GM12873 (cell line): ENCODE data around the gene ICOSLG.

Experiments
- TF ChIP-seq, protein P1 (sequence below): IDR thresholded peaks from 2 replicates; pipeline ENCODE4 v1.5.1; 2012; ENCODE audit warnings: low read depth, mild to moderate bottlenecking, moderate library complexity, low read length, control low read depth; ENCODE audit not compliant: insufficient read depth; ENCODE audit errors: missing control alignments

ICOSLG gene

DNA sequence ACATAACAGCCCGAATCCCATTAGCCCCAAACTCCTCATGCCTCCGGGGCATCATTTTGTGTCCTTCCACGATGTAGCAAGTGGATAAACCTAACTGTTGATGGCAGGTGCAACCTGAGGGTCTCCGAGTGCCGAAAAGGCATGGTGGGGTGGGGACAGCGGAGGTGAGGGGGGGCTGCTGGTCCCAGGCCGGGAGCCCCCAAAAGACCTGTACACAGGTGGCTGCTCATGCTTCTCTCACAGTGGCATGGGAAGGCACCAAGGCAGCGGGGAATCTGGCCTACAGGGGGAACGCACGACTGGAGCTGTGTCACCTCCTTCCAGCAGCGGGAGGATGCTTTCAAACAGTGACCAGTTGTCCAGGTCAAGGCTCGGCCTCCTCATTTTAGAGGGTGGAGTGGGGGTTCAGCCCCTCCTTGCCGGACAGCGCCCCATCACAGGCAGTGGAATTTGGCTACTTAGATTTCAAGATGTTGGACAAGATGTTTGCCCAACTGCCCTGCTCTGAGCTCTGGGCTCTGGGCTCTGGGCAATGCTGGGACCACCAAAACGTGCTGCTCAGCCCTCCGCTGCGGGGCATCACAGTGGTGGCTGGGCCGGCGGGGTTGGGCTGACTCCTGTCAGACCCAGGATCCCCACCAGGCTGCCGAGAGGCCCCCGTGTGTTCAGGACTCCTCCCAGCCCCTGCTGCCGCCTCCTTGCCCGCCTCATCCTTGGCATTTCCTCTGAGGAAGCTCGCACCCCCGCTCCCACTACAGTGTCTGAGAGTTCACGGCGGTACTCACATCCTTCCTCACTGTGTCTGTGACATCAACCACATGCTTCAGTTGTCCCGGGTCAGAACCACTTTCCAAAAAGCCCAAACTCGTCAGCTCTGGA is 13.3 kb upstream of the ICOSLG start:
- TF ChIP-seq, protein P1, sequence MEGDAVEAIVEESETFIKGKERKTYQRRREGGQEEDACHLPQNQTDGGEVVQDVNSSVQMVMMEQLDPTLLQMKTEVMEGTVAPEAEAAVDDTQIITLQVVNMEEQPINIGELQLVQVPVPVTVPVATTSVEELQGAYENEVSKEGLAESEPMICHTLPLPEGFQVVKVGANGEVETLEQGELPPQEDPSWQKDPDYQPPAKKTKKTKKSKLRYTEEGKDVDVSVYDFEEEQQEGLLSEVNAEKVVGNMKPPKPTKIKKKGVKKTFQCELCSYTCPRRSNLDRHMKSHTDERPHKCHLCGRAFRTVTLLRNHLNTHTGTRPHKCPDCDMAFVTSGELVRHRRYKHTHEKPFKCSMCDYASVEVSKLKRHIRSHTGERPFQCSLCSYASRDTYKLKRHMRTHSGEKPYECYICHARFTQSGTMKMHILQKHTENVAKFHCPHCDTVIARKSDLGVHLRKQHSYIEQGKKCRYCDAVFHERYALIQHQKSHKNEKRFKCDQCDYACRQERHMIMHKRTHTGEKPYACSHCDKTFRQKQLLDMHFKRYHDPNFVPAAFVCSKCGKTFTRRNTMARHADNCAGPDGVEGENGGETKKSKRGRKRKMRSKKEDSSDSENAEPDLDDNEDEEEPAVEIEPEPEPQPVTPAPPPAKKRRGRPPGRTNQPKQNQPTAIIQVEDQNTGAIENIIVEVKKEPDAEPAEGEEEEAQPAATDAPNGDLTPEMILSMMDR: no peak

DNA sequence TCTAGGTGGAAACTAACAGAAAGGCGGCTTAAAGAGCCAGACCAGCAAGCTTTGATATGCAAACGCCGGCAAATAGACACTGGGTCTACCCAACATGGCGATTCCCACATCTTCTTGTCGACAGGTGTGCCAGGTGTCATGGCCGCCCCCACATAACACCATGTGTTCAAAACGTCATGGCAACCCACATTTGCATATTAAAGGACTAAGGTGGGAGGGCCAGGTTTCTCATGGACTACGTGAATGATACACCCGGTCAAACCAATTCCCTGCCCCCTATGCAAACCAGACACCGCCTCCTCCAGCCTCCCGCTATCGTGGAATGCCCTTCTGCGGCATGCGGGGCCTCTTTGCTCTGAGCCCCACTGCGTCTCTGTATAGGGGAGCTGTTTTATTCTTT is 41.3 kb downstream of the ICOSLG start:
- TF ChIP-seq, protein P1: no peak
